Measurements from ENCODE around the gene FAM120A.
"Not testable (repeated sequence)": the region's sequence is repeated elsewhere in the genome, so short reads cannot be mapped to it uniquely, and the experiment has no call there.

FAM120A gene, protein sequence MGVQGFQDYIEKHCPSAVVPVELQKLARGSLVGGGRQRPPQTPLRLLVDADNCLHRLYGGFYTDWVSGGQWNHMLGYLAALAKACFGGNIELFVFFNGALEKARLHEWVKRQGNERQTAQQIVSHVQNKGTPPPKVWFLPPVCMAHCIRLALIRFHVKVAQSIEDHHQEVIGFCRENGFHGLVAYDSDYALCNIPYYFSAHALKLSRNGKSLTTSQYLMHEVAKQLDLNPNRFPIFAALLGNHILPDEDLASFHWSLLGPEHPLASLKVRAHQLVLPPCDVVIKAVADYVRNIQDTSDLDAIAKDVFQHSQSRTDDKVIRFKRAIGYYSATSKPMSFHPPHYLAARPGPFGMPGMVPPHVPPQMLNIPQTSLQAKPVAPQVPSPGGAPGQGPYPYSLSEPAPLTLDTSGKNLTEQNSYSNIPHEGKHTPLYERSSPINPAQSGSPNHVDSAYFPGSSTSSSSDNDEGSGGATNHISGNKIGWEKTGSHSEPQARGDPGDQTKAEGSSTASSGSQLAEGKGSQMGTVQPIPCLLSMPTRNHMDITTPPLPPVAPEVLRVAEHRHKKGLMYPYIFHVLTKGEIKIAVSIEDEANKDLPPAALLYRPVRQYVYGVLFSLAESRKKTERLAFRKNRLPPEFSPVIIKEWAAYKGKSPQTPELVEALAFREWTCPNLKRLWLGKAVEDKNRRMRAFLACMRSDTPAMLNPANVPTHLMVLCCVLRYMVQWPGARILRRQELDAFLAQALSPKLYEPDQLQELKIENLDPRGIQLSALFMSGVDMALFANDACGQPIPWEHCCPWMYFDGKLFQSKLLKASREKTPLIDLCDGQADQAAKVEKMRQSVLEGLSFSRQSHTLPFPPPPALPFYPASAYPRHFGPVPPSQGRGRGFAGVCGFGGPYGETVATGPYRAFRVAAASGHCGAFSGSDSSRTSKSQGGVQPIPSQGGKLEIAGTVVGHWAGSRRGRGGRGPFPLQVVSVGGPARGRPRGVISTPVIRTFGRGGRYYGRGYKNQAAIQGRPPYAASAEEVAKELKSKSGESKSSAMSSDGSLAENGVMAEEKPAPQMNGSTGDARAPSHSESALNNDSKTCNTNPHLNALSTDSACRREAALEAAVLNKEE

DNA sequence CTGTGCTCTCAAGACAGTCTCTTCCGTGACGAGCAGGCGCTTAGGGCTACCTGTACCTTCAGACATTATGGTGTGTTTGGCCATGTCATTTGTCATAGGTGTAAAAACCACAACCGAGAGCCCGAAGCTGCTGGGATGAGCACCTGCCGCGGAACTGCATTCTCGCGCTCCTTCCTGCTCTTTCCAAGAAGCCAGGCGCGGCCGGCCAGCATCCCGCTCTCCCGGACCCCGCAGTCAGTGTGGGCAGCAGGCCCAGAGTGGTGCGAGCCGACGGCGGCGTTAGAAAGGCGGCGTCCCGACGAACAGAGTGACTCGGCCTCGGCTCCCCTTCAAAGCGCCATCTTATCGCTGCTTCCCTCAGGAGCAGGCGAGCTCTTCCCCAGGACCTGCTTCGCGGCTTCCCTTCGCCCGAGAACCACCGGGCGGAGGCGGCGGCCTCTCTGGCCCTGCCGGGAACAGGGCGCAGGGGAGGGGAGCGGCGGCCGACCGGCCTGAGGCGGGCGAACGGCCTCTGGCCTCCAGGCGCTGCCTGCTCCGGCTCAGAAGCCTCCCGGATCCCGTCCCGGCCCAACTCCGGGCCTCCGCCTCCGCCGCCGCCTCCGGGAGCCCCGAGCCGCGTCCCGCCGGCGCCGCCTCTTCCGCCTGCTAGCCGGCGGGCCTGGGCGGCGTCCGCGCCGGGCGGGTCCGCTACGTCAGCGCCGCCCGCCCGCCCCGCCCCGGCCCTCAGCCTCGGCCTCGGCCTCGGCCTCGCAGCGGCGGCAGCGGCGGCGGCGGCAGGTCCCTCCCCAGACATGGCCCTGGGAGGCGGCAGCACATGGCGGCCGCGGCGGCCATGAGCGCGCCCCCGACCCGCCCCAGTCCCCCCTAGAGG lies at the start of gene FAM120A:
FAM120A (plus strand) TSS at position 741 of the 871 bp plus-strand sequence. CDS start 231 bp downstream, outside the sequence.
- DNase-seq (ENCODE audit: low spot score) (peak; percentile 49), FAIRE-seq (no peak)

DNA sequence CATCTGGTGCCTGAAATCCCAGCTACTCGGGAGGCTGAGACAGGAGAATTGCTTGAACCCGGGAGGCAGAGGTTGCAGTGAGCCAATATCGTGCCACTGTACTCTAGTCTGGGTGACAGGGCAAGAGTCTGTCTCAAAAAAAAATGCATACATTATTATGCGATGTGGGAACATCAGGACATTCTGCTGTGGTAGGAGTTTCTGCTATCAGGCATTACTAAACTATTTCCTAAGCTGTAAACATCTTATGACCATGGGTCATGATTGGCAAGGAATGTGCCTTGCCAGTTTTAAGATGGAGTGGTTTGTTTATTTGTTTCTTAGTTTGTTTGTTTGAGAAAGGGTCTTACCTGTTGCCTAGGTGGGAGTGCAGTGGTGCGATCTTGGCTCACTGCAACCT lies 45.1 kb upstream of the FAM120A start:
- DNase-seq (ENCODE audit: low spot score), result no peak
- FAIRE-seq, result no peak

DNA sequence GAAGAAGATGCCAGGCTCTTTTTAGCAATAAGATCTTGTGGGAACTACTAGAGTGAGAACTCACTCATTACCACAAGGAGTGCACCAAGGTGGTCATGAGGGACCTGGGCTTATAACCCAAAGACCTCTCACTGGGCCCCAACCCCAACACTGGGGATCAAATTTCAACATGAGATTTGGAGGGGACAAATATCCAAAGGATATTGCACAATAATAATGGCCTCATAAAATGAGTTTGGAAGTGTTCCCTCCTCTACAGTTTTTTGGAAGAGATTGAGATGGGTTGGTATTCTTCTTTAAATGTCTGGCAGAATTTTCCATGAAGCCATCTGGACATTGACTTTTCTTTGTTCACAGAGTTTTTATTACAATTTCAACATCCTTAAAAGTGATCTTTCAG lies 38.0 kb upstream of the FAM120A start:
- FAIRE-seq (no peak), DNase-seq (ENCODE audit: low spot score) (no peak)

DNA sequence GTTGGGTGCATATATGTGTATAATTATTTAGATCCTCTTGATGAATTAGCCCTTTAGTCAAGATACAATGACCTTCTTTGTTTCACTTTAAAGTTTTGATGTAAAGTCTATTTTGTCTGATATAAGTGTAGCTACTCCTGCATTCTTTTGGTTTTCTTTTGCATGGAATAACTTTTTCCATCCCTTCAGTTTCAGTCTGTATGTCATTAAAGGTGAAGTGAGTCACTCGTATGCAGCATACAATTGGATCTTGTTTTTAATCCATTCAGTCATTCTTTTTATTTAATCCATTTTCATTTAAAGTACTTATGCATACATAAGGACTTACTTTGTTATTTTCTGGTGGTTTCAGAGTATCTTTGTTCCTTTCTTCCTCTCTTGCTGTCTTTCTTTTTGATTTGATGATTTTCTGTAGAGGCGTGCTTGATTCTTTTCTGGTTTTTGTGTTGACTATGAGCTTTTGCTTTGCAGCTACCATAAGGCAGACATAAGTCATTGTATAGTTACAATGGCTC lies 36.3 kb upstream of the FAM120A start:
- DNase-seq (ENCODE audit: low spot score), result no peak
- no peak for FAIRE-seq

DNA sequence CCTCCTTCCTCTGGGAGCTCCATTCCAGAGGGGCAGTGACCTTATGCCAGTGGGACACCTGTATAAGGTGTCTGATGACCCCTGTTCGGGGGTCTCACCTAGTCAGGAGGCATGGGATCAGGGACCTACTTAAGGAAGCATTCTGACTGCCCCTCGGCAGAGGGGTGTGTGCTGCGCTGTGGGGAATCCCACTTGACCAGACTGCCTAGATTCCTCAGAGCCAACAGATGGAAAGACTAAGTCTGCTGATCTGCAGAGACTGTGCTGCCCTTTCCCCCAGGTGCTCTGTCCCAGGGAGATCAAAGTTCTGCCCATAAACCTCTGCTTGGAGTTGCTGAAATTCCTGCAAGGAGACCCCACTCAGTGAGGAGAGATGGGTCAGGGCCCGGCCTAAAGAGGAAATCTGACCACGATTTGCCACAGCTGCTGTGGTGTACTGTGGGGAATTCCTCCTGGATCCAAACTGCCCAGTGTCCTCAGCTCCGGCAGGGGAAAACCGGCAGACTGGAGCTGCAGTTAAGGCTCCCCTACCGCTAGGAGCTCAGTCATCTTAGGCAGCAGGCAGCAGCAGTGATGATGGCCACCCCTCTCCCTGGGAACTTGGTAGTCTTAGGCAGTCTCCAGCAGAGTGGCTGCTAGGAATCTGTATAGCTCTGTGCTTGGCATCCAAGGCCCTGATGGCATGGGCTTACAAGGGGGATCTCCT lies 34.8 kb upstream of the FAM120A start:
- FAIRE-seq, result no peak
- DNase-seq (ENCODE audit: low spot score), result no peak

DNA sequence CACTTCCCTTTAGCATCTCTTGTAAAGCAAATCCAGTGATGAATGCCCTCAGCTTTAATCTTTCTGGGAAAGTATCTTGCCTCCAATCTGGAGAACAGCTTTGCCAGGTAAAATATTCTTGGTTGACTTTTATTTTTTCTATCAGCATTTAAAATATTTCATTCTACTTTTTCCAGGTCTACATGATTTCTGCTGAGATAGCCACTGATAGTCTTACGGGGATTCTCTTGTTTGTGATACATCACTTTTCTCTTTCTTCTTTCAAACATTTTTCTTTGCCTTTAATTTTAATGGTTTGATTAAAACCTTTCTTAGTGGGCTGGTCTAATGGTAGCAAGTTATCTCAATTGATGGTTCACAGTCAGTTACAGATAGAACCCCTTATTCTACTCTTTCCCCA lies 33.9 kb upstream of the FAM120A start:
- no peak for FAIRE-seq
- DNase-seq (ENCODE audit: low spot score), result no peak

DNA sequence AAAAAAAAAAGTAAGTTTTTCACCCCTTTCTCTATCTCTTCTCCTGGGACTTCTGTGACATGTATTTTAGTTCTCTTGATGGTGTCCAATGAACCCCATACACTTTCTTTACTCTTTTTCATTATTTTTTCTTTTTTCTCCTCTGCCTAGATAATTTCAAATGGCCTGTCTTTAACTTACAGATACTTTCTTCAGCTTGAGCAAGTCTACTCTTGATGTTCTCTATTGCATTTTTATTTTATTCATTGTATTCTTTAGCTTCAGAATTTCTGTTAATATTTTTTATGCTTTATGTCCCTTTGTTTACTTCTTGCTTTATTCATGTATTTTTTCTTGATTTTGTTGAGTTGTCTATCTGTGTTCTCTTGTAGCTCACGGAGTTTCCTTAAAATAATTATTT lies 32.5 kb upstream of the FAM120A start:
- DNase-seq (ENCODE audit: low spot score) (no peak), FAIRE-seq (no peak)

DNA sequence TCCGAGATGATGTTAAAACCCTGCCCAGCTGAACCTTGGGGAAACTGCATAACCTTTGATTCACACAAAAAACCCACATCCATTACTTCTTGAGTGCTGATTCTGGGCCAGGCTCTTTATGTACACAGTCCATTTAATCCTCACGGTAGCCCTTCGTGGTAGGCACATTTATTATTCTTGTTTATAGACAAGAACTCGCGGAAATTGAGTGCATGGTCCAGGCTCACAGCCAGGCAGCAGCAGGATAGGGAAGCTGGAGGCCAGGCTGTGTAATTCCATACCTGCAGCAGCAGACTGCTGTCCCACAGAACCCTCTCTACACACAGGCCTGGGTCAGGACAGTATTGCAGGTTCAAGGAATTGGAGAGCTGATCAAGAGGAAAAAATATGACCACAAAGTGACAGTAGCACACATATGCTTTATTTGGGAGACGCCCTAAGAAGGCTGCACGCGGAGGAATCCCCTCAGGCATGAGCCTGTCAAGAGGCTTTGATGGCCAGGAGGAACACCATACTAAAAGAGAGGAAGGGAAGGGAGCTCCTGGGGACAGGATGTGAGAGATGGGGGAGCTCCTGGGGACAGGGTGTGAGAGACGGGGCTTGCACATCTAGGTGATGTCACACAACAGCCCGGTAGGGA lies 28.4 kb upstream of the FAM120A start:
- FAIRE-seq (no peak), DNase-seq (ENCODE audit: low spot score) (no peak)

DNA sequence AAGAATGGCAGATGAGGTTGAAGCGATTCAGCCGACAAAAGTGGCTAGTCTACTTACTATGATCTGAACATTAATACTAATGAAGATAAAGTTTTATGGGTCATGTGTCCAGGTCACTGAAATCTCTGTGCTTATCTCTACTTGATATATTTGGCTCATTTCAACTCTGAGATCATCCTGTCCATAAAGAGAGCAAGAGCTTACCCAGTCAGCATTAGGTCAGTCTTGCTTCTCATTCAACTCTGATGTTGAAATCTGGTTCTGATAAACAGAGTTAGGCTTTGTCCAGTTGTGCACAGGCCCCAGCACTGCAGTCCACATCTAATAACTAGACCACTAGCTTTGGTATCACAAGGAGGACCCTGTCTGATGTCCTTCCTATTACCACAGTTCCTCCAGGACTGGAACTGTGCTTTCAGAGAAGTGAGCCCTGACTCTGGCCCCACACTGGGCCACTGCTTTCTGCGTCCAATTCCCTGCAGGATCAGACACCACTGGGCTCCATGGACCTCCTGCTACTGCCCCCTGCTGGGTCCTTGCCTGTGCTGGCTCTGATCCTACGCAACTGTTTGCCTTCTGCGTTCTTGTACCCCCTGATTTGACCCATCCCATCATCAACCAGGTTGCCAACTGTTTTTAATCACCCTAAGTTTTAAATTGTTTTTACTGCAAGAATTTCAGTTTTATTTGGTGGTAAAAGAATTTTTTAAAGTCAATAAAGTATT lies 23.7 kb upstream of the FAM120A start:
- DNase-seq (ENCODE audit: low spot score) (no peak), FAIRE-seq (no peak)

DNA sequence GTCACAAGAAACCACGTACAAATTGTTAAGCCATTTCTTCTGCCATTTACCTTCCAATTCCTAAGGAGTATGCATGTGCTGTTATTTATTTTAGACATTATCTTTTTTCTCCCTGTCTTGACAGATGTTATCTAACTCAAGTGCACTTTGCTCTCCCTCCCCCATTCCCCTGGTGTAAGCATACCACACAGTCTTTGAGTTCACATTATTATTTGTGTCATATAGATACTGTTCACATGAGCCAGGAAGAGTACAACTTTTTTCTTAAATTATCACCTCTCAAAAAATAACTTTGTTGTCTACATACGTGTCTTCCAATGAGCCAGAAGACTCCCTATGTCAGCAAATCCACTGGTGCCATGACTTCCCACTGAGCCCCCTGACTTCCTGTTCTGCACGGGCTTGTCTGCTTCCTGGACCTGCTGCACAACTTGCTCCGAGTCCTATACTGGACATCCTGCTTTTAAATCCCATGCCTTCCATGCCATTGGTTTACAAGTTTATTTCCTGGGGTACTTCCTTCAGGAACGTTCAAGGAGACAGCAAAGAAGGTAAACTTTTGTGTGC lies 19.9 kb upstream of the FAM120A start:
- FAIRE-seq (no peak), DNase-seq (ENCODE audit: low spot score) (no peak)

DNA sequence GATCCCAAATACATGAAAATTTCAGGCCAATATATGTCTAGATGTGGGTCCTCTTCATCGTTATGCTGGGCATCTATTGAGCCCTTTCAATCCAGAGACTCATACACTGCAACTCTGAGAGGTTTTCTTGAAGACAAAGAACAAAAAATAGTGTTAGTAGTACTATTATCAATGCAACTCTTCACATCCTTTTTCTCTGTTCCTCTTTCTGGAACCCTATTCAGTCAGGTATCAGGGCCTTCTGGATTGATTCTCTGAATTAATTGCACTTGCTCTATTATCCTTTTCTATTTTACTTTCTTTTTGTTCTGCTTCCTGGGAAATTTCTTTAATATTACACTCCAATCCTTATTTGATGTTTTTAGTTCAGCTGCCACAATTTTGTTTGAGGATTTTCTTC lies 18.5 kb upstream of the FAM120A start:
- no peak for FAIRE-seq
- no peak for DNase-seq (ENCODE audit: low spot score)

DNA sequence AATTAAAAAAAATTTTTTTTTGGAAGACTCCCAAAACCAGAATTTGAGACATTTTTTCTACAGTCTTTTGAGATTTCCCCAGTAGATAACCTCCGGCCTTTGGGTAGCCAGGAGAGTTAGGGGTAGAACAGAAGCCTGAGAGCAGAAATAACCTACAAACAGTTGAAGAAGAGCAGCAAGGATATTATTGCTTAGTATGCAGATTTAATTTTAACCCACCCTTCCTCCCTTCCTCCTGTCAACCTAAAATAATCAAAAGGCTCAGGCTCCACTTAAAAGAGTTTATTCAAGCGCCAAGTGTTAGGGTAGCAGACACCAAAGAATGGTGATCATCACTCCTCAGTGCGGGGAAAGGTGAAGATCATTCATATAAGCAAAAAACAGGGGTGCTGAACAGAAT lies 17.4 kb upstream of the FAM120A start:
- no peak for FAIRE-seq

DNA sequence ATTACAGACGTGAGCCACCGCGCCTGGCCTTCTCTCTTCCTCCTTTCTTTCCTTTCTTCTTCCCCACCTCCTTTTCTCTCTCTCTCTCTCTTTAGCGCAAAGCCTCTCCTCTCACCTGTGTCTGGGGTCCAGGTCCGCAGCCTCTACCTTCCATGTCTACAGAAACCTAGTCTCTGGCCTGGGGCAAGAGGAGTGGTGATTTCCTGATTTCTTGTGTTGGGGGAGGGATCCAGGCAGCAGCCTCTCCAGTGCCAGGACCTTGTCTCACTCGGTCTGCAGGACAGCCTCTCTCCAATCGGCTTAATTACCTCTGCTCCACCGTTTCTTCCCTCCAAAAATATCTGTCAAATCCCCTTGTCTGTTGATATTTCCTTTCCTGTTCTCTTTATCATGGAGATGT lies 16.1 kb upstream of the FAM120A start:
- FAIRE-seq (no peak), DNase-seq (ENCODE audit: low spot score) (no peak)

More for the DNA sequence above, 17.4 kb upstream of the FAM120A start:
- DNase-seq (ENCODE audit: low spot score), result no peak

DNA sequence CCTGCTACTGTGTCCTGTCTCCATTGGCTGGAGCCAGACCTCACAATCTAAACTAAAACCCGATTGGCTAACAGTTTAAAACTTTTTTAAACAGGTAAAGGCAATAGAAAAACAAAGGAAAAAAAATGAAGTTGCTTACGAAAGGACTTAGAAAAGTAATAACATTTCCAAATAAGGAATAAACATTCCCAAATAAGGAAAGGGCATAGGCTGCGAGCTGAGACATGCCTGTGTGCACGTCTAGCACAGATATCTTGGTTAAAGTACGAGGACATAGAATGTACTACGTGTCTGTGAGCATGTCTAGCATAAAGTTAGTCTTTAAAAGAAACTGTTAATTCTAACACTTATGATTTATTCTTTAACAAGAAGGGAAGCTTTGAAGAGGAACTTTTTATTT lies 15.3 kb upstream of the FAM120A start:
- DNase-seq (ENCODE audit: low spot score), result no peak
- no peak for FAIRE-seq

DNA sequence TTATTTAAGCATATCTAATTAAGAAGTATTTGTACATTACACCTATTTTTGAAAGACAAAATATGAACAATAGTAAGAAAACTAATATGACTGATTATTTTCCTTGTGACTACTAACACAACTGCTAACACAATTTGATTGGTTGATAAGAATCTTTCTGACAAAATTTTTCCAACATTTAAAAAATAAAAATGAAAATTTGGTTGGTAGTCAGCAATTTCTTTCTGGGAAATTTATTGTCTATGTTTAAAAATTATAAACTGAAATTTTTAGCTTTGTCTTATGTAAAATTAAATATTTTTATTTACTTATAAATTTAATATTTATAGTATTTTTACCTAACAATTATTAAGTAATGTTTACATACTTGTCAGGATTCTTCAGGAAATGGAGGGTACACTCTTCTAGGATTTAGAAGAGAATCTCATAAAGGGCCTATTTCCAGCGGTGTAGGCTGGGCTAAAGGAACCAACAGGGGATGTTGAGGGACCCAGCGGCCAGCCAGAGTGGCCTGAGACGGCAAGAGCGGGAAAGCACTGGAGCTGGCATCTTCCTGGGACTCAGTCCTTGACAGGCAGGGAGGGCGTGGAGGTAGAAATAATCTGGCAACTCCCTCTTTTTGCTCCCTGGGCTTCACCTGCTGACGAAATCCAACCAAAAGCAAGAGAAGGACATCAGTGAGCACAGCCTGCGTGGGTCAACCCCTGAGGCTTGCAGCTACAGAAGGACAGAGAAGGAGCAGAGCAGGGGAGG lies 14.7 kb upstream of the FAM120A start:
- FAIRE-seq (peak; percentile 40), DNase-seq (ENCODE audit: low spot score) (no peak)

DNA sequence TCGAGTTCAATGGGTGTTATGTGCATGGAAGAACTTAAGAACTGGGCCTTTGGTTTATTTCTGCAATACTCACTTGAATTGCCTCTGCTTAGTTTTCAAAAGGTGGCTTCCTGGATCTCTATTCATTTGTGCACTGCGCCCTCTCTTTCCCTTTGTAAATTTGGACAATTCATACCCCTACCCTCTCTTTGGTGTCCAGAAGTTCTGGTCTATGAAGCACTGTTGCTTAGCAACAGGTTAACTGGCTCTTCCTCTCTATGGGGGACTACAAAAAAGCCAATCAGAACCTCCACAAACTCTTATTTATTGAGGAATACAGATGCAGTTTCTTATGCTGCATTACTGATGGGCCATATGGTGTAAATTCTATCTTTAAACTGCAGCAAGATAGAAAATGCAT lies 13.5 kb upstream of the FAM120A start:
- FAIRE-seq (no peak), DNase-seq (ENCODE audit: low spot score) (no peak)

DNA sequence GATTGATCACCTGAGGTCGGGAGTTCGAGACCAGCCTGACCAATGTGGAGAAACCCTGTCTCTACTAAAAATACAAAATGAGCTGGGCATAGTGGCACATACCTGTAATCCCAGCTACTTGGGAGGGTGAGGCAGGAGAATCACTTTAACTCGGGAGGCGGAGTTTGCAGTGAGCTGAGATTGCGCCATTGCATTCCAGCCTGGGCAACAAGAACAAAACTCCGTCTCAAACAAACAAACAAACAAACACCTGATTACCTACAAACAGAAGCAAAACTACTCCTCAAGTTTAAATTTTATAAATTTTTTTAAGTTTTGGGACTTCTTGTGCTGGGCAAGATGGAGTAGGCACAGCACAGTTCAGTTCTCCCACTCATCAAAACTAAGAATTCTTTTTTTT lies 12.2 kb upstream of the FAM120A start:
- not testable (repeated sequence) for FAIRE-seq; DNase-seq (ENCODE audit: low spot score)

Data from RCC 7860 (cell line).